Measurements from ENCODE around the gene GYPA.
"Not testable (repeated sequence)": the region's sequence is repeated elsewhere in the genome, so short reads cannot be mapped to it uniquely, and the experiment has no call there.

The GYPA gene

DNA sequence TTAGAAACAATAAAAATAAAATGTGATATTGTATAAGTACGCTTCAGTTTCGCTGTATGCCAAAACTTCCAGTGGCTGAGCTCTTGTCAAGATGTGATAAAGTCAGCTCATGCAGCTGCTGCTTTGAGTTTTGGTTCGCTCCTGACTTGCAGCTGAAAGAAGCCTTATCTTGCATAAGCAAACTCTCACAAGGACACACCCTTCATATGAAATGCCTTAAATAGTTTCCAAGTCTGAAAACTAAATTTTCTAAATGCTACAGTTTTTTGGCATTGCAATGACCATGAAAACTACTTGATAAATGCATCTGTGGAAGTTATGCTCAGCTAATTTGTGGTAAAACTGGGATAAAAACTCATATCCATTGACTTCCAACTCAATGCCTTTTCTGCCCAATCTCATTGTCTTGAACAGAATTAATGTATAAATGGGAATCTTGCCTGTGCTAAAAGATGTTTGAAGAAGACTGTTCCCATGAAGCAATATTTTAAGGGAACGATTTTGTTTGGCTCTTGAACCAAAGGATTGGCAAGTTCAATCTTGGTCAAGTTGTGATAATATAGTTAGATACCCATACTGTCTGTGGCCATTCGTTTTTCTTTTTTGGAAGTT lies 11.7 kb downstream of the GYPA start:
- not testable (repeated sequence) for DNase-seq

DNA sequence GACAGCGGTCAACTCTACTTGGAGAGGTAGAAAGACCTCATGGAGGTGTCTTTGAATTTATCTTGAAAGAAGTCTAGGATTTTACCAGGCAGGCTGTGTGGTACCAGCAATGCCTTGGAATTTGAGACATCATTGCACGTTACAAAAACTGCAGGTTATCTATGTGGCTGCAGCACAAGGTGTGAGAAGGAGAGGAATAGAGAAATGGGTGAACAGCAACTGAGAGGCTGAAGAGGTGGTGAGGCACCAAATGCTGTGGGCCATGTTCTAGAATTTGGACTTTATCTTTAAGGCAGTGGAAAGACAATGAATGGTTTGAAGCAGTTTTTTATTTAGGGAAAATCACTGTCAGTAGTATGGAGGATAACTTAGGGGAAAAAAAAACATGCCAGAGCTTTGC lies 15.4 kb downstream of the GYPA start:
- DNase-seq, result not testable (repeated sequence)

DNA sequence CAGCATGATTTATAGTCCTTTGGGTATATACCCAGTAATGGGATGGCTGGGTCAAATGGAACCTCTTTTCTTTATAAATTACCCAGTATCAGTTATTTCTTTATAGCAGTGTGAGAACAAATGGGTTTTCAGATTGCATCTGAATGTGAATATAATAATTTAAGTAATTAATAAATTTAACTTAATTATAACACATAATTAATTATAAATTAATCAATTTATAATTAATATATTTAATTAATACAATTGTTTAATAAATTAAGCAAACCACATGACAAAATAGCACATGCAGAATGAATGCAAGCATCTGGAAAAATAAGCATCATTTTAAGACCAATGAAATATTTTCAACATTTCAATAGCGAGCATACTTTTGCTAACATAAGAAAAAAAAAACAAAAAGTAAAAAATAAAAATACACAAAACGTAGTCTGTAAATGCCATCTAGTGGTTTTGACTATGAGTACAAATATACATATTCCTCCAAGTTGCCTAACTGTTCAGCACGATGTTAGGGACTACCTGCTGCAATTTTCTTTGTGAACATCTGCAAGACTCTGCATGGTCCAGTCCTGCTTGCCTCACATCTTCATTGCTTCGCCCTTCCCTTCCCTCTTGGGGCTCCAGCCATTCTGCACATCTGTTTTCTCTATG lies 16.4 kb downstream of the GYPA start:
- not testable (repeated sequence) for DNase-seq

DNA sequence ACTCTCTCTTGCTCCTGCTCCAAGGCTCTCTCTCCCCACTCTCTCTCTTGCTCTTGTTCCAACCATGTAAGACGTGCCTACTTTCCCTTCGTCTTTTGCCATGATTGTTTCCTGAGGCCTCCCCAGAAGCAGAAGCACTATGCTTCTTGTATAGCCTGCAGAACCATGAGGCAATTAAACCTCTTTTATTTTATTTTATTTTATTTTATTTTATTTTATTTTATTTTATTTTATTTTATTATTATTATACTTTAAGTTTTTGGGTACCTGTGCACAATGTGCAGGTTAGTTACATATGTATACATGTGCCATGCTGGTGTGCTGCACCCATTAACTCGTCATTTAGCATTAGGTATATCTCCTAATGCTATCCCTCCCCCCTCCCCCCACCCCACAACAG lies 17.2 kb downstream of the GYPA start:
- DNase-seq, result not testable (repeated sequence)

DNA sequence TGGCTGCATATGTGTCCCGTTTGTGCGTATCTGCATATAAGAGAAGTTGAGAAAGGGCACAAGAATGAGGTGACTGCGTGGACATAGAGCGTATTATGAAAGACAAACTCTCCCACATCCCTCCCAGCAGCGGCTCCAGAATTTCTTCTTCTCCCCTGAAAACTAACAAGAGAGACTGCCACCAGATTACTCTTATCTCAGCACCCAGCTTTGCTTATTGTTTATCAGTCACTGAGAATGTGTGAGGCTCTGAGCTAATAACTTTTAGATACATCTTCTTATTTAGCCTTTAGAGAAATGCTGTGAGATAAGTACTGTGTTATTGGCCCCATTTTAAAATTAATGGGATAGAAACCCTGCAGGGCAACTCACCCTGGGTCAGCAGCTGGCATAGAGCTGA lies 20.8 kb downstream of the GYPA start:
- not testable (repeated sequence) for DNase-seq

DNA sequence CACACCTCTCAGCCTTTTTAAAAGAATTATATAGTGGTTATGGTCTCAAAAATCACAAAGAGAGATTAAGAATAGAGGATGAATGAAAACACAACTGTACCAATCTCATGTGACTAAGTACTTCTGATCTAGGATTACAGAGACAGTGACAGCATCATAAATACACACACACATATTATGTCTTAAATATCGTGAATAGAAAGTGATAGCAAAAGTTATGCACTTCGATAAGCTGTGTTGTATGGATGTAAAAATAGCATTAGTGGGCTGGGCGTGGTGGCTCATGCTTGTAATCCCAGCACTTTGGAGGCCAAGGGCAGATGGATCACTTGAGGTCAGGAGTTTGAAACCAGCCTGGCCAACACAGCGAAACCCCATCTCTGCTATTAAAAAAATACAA lies 25.0 kb downstream of the GYPA start:
- DNase-seq, result no peak

DNA sequence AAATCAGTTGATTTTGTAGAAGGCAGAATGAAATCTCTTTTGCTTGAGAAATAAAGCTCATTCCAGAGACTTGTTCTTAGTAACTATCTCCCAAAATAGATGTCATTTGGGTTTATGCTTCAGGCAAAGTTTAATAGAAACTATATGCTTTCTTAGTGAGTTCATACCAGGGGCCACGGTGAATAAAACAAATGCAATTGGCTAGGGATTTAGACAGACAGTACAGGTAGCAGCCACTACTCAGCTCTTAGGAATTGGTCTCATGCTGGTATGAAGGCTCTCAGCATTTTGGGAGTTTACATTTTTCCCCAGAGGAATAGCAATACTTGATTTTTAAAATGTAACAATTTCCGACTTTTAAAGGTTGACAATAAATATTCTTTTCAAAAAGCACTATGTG lies 27.0 kb downstream of the GYPA start:
- DNase-seq, result no peak

DNA sequence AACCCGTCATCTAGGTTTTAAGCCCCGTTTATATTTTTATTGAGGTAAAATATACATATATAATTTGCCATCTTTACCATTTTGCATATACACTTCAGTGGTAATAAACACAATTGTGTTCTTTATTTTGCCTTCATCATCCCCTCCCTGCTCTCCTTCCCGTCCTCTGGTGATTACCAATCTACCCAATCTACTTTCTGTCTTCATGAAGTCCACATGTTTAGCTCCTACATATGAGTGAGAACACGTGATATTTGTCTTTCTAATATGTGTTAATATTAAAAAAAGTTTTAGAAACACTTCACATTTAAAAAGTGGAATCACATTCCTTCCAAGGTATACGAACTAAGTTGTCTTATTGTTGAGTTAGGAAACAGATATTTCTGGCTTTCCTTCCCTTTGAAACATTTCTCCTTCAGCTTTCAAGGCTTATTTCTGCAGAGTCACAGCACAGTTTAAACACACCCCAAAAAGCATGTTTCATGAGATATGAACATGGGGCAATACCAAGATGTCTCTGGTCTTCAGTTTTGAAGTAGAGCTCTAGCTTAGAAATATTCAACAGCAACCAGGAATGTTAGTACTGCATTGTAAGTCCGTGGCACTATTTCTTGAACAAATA lies 35.9 kb downstream of the GYPA start:
- no peak for DNase-seq

DNA sequence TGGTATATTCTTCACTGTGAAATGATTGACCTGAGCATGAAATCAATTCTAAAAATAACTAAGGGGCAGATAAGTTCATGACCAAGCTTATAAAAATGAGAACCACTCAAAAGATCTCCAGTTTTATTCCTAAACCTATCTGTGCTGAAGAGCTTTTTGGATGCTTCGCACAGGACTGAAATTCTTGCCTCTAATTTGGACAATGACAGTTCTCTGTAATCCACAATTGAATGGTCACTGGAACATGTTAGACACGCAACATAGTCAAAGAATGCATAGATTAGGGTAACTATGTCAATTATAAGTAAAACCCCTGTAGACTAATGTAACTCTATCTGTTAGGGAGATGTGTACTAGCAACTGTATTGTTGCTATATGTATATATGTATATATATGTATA lies 42.7 kb downstream of the GYPA start:
- DNase-seq, result not testable (repeated sequence)

DNA sequence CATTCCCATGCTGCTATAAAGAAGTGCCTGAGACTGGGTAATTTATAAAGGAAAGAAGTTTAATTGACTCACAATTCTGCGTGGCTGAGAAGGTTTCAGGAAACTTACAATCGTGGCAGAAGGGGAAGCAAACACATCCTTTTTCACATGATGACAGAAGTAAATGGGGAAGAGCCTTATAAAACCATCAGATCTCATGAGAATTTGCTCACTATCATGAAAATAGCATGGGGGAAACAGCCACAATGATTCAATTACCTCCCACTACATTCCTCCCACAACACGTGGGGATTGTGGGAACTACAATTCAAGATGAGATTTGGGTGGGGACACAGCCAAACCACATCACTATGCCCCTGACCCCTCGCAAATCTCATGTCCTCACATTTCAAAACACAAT lies 46.5 kb downstream of the GYPA start:
- DNase-seq, result not testable (repeated sequence)

DNA sequence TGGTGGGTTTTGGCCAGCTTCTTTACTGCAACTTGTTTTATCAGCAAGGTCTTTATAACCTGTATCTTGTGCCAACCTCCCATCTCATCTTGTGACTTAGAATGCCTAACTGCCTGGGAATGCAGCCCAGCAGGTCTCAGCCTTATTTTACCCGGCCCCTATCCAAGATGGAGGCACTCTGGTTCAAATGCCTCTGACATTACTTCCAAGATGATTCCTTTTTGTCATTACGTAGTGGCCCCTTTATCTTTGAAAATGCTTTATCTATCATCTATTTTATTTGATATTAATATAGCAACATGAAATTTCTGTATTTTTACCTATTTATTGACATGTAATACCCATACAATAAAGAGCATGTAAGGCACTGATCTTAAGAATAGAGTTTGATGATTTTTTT lies 49.3 kb downstream of the GYPA start:
- not testable (repeated sequence) for DNase-seq

DNA sequence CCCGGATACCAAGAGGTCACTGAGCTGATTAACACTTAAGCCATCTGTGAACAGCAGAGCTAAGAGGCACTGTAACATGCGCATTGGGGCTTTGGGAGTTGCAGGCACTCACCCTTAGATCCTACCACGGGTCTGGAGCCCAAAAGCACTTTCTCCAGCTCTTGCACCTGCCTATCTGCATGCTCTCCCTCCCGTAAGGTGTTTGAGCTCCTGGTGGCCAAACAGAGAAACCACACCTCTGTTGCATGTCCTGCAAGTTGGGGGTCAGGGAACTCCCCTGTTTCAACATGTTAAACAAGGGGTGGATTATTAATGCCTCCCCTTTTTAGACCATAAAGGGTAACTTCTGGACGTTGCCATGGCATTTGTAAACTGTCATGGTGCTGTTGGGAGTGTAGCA lies 49.8 kb downstream of the GYPA start:
- DNase-seq, result no peak

DNA sequence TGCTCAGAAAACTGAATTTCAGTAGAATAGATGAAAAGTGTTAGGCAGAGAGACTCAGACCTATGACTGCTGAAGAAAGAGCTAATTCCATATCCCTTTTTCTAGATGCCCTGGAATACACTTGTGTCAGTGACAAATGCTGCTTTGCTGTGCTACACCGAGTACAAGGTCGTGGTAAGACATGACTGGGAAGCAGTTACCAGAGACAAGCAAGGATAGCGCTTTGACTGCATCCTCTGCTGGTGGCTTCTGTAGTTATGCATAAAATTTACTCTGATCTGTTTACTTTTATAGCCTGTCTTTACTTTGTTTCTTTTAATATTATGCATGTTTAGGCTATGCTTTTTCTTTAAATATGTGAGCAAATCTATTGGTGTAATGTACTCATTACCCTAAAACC lies 58.5 kb downstream of the GYPA start:
- not testable (repeated sequence) for DNase-seq

DNA sequence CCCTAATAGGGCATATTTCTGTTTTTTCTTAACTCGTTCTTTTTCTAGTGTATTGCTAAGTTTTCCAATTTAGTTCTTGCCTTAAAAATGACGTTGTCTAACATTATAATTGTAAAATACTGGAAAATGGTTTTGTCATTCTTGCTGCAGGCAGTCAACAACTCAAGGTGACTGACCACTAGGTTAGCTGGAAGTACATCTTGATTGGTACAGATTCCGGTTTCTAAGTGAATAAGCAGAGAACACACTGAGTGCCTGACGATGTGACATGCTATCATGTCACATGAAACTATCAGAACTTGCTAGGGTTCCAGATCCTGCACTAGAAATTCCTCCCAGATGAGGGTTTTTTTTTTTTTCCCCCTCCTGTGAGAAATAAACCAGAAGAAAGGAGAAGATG lies 60.4 kb downstream of the GYPA start:
- not testable (repeated sequence) for DNase-seq

DNA sequence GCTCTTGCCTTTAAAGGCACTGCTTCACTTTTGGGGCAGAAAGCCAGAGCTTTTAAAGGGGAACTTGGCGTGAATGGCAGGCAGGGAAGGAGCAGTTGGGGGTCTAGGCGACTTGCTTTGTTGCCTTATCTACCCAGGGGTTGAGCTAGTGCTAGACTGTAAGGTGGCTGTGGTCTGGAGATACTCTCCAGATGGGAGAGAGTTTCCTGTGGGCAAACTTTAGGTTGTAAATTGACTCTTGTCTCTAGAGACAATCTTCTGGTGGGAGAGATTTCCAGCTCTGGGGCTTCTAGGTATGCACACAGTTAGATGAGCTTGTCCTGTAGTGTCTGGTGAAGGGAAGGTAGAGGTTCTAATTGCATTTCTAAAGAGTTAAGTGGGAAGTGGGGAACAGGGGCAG lies 61.8 kb downstream of the GYPA start:
- DNase-seq, result not testable (repeated sequence)

DNA sequence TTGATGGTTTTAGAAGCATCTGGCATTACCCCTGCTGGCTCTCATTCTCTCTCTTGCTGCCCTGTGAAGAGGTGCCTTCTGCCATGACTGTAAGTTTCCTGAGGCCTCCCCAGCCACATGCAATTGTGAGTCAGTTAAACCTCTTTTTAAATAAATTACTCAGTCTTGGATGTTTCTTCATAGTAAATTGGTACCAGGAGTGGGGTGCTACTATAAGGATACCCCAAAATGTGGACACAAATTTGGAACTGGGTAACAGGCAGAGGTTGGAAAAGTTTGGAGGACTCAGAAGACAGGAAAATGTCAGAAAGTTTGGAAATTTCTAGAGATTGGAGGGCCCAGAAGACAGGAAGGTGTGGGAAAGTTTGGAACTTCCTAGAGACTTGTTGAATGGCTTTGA lies 79.0 kb downstream of the GYPA start:
- DNase-seq, result not testable (repeated sequence)

DNA sequence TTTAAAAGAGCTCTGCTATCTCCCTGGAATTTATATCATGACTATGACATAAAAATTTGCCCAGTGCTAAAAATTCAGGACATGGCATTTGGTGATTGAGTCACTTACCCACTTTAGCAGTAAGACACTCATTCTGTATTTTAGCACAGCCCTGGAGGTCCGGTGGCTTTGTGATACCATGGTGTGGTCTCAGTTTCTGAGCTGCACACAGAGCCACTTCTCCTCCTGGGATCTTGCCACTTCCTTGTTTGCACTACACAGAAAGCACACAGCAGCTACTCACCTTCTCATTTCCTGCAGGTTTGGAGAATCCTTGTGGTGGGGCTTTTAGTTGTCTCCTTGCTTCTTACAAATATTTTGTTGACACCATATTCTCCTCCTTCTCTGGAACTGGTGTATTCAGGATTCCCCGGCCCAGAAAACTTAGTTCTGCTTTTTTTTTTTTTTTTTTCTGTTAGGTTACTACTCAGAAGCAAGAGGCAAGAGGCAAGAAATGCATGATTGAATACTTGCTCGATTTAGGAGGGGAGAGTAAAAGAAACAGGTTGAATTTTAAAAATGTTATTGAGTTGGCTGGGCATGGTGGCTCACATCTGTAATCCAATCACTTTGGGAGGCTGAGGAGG lies 80.2 kb downstream of the GYPA start:
- not testable (repeated sequence) for DNase-seq
